Measurements from ENCODE around the gene TMC4.

Gene TMC4

DNA sequence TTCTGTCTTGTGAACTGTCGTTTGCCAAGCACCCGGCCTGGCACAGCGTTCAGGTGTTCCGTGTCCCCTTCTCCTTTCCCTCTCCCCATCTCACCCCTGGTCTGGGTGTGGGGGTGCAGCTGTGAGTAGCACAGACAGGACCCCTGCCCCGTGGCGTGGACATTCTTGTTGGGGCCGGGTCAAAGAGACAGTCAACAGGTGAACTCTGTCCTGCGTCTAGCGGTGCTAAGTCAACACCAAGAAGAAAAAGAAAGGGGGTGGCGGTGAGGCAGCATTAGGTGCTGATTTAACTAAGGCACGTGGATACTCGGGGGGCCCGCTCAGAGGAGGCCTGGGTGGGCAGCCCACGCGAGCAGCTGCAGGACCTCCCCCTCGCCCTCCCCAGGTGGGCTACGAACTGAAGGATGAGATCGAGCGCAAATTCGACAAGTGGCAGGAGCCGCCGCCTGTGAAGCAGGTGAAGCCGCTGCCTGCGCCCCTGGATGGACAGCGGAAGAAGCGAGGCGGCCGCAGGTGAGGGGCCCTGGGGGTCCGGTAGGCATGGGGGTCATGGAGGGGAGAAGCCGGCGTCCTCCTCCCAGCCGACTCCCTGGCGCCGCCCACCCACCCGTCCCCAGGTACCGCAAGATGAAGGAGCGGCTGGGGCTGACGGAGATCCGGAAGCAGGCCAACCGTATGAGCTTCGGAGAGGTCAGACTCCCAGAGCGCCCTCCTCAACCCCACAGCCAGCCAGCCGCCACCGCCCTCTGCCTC, 45.1 kb downstream of the TMC4 start:
- no peak overlapping the region for H3K4me2 ChIP-seq (ENCODE audit: low read length)
- H2AFZ ChIP-seq (ENCODE audit: low read depth, low read length): no peak overlapping the region
- peaks cover 51% of the 10 kb centered on the region for H3K36me3 ChIP-seq (replicated peaks; ENCODE audit: low read depth, low read length)
- H4K20me1 ChIP-seq (ENCODE audit: insufficient read depth, low read length): no peaks in the 10 kb centered on the region
- H3K79me2 ChIP-seq (ENCODE audit: low read length): no peaks in the 10 kb centered on the region
- no peak overlapping the region for H3K4me3 ChIP-seq (ENCODE audit: low read length)
- H3K9ac ChIP-seq (ENCODE audit: low read length): no peak overlapping the region
- H3K9me3 ChIP-seq (ENCODE audit: insufficient read depth, low read length): no peaks in the 10 kb centered on the region
- no peaks in the 10 kb centered on the region for H3K27me3 ChIP-seq (ENCODE audit: low read depth, low read length)
- no peak for TF ChIP-seq CTCF (IDR thresholded peaks at IDR 0.05; ENCODE audit: low read depth, low read length)
- no peak for TF ChIP-seq EZH2phosphoT487 (IDR thresholded peaks at IDR 0.05; ENCODE audit: low read depth)
- H3K27ac ChIP-seq (ENCODE audit: low read length): no peak overlapping the region
- no peaks in the 10 kb centered on the region for H3K4me1 ChIP-seq (ENCODE audit: low read length)

DNA sequence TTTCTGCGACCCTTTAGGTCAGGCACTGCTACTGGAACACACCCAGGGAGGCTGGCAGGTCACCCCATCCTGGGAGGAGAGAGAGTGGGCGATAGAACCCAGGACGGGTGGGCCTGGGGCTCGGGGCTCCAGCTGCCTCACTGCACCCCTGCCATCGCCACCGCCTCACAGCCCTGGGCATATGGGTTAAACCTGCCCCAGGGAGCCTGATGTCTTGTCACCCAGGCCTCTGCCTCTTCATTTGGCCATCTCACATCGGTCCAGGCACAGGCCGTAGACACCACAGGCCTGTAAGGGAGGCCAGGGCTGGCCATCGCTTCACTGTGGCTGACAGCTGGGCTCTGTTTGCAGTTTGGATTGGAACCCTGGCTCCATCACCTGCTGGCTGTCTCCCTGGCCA, 47.2 kb downstream of the TMC4 start:
- Histone ChIP-seq H3K27me3 (ENCODE audit: low read depth, low read length) (no peaks in the 10 kb centered on the region), H2AFZ (ENCODE audit: low read depth, low read length) (no peak overlapping the region), H3K4me3 (ENCODE audit: low read length) (no peak overlapping the region), H3K4me1 (ENCODE audit: low read length) (no peaks in the 10 kb centered on the region), H3K79me2 (ENCODE audit: low read length) (no peaks in the 10 kb centered on the region), H4K20me1 (ENCODE audit: insufficient read depth, low read length) (no peaks in the 10 kb centered on the region), H3K9me3 (ENCODE audit: insufficient read depth, low read length) (no peaks in the 10 kb centered on the region), H3K4me2 (ENCODE audit: low read length) (no peak overlapping the region), H3K9ac (ENCODE audit: low read length) (no peak overlapping the region), H3K36me3 (replicated peaks; ENCODE audit: low read depth, low read length) (peaks cover 59% of the 10 kb centered on the region), H3K27ac (ENCODE audit: low read length) (no peak overlapping the region)
- TF ChIP-seq CTCF (IDR thresholded peaks at IDR 0.05; ENCODE audit: low read depth, low read length) (no peak), EZH2phosphoT487 (IDR thresholded peaks at IDR 0.05; ENCODE audit: low read depth) (no peak)

DNA sequence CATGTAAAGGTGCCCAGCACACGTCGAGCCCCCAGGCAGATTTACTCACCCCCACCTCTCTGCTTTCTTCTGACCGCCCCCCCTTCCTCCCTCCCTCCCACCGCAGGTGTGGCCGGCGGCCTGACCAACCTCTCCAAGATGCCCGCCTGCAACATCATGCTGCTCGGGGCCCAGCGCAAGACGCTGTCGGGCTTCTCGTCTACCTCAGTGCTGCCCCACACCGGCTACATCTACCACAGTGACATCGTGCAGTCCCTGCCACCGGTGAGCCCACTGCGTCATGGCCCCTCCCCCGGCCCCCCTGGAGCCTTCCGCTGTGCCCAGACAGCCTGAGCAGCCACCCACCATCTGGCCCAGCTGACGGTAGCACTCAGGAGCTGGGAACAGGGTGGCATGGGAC, 48.6 kb downstream of the TMC4 start:
- Histone ChIP-seq H3K36me3 (replicated peaks; ENCODE audit: low read depth, low read length) (peaks cover 63% of the 10 kb centered on the region), H2AFZ (ENCODE audit: low read depth, low read length) (no peak overlapping the region), H4K20me1 (ENCODE audit: insufficient read depth, low read length) (no peaks in the 10 kb centered on the region), H3K27me3 (ENCODE audit: low read depth, low read length) (no peaks in the 10 kb centered on the region), H3K4me1 (ENCODE audit: low read length) (no peaks in the 10 kb centered on the region), H3K79me2 (ENCODE audit: low read length) (no peaks in the 10 kb centered on the region), H3K4me2 (ENCODE audit: low read length) (no peak overlapping the region), H3K9ac (ENCODE audit: low read length) (no peak overlapping the region), H3K4me3 (ENCODE audit: low read length) (no peak overlapping the region), H3K9me3 (ENCODE audit: insufficient read depth, low read length) (no peaks in the 10 kb centered on the region), H3K27ac (ENCODE audit: low read length) (no peak overlapping the region)
- TF ChIP-seq CTCF (IDR thresholded peaks at IDR 0.05; ENCODE audit: low read depth, low read length): no peak
- TF ChIP-seq EZH2phosphoT487 (IDR thresholded peaks at IDR 0.05; ENCODE audit: low read depth): no peak

GRCh38 chr19:54123682-54124081, 49.3 kb downstream of the TMC4 start:
- Histone ChIP-seq H3K9me3 (ENCODE audit: insufficient read depth, low read length) (no peaks in the 10 kb centered on the region), H3K27ac (ENCODE audit: low read length) (no peak overlapping the region), H3K4me3 (ENCODE audit: low read length) (no peak overlapping the region), H3K9ac (ENCODE audit: low read length) (no peak overlapping the region), H3K4me1 (ENCODE audit: low read length) (no peaks in the 10 kb centered on the region), H3K36me3 (replicated peaks; ENCODE audit: low read depth, low read length) (peaks cover 56% of the 10 kb centered on the region), H3K27me3 (ENCODE audit: low read depth, low read length) (no peaks in the 10 kb centered on the region), H3K4me2 (ENCODE audit: low read length) (no peak overlapping the region), H2AFZ (ENCODE audit: low read depth, low read length) (no peak overlapping the region), H3K79me2 (ENCODE audit: low read length) (no peaks in the 10 kb centered on the region), H4K20me1 (ENCODE audit: insufficient read depth, low read length) (no peaks in the 10 kb centered on the region)
- TF ChIP-seq CTCF (IDR thresholded peaks at IDR 0.05; ENCODE audit: low read depth, low read length) (no peak), EZH2phosphoT487 (IDR thresholded peaks at IDR 0.05; ENCODE audit: low read depth) (no peak)

Data from OCI-LY3 (cell line).